HepG2 (cell line): Measurements from ENCODE around the gene SMIM13. TPM values are rescaled to one million over a fixed set of nuclear protein-coding genes. Genes with fewer than 3 reads are reported as not detected.

ENCODE experiments used
- ASH2L ChIP-seq: fragments of 300-600, 200-600 bp; sonication (generic); IDR thresholded peaks from 2 replicates; pipeline ENCODE4 v1.7.0; 2017; ENCODE audit warnings: low read depth, mild to moderate bottlenecking, moderate library complexity, mixed read lengths, low read length; ENCODE audit not compliant: insufficient read length
- CC2D1A ChIP-seq: sonication (generic); formaldehyde crosslinking; IDR thresholded peaks from 2 replicates; pipeline ENCODE4 v1.8.1; 2023; ENCODE audit warnings: mild to moderate bottlenecking, missing genetic modification reagents
- HNF4A ChIP-seq: sonication (generic); formaldehyde crosslinking; IDR thresholded peaks from 2 replicates; pipeline ENCODE4 v1.4.0; 2020; ENCODE audit warnings: missing genetic modification reagents
- MAFG ChIP-seq: sonication (generic); formaldehyde crosslinking; IDR thresholded peaks from 2 replicates; pipeline ENCODE4 v1.5.1; 2020; ENCODE audit warnings: mild to moderate bottlenecking, missing genetic modification reagents
- POGZ ChIP-seq: sonication (generic); formaldehyde crosslinking; IDR thresholded peaks from 2 replicates; pipeline ENCODE4 v1.4.0; 2020; ENCODE audit warnings: mild to moderate bottlenecking, missing genetic modification reagents
- RFX5 ChIP-seq: IDR thresholded peaks from 2 replicates; pipeline ENCODE4 v1.6.1; 2011; ENCODE audit warnings: low read depth, low read length, improper control_type of control experiment
- ZBTB3 ChIP-seq: sonication (generic); formaldehyde crosslinking; IDR thresholded peaks from 2 replicates; pipeline ENCODE4 v1.4.0; 2020; ENCODE audit warnings: low read depth, mild to moderate bottlenecking, moderate library complexity, missing genetic modification reagents, borderline replicate concordance
- ZC3H4 ChIP-seq: sonication (generic); formaldehyde crosslinking; IDR thresholded peaks from 2 replicates; pipeline ENCODE4 v1.4.0; 2020; ENCODE audit warnings: missing genetic modification reagents, borderline replicate concordance
- ZIK1 ChIP-seq: sonication (generic); formaldehyde crosslinking; IDR thresholded peaks from 2 replicates; pipeline ENCODE4 v1.5.0; 2020; ENCODE audit warnings: mild to moderate bottlenecking, low read depth, missing genetic modification reagents, borderline replicate concordance
- ZNF616 ChIP-seq: sonication (generic); formaldehyde crosslinking; IDR thresholded peaks from 2 replicates; pipeline ENCODE4 v1.5.0; 2020; ENCODE audit warnings: low read depth, mild to moderate bottlenecking, missing genetic modification reagents
- ZNF773 ChIP-seq: sonication (generic); formaldehyde crosslinking; IDR thresholded peaks from 2 replicates; pipeline ENCODE4 v1.4.0; 2020; ENCODE audit warnings: missing genetic modification reagents, borderline replicate concordance
- ZNF792 ChIP-seq: IDR thresholded peaks from 2 replicates; pipeline ENCODE4 v1.6.1; 2016
- polyA plus RNA-seq, 8 experiments: library from polyadenylated mRNA; depleted of rRNA in 3 of 8; stranded (reverse) in 7 of 8; unstranded in 1 of 8; fragments of >200 nt; fragmentation: Illumina TruSeq in 4 of 8; extraction: Trizol in 4 of 8; gene quantifications; 2 replicates each; pipeline versions ENCODE4 v1.2.1 to v1.2.3, GENCODE V29; 2011 to 2016; ENCODE audit warnings: low read depth in 4 of 8, missing spikeins in 1 of 8, mixed read lengths in 1 of 8; ENCODE audit not compliant: insufficient read depth in 1 of 8
- total RNA-seq, 5 experiments: library from RNA; depleted of rRNA; stranded (reverse); fragments of >200 nt; fragmentation: Illumina TruSeq; extraction: Trizol; gene quantifications; 2 replicates each; pipeline ENCODE4 v1.2.3, GENCODE V29; 2016; ENCODE audit warnings: low read depth in 1 of 5
- TF ChIP-seq, protein P1 (sequence below): sonication (generic); formaldehyde crosslinking; IDR thresholded peaks from 2 replicates; pipeline ENCODE4 v1.4.0; 2020; ENCODE audit warnings: low read depth, missing genetic modification reagents
- TF ChIP-seq, protein P2 (sequence below), 2 experiments: IDR thresholded peaks; 2 replicates each; pipeline ENCODE4 v1.6.1; 2011 to 2012; ENCODE audit warnings: low read length in 2 of 2, borderline replicate concordance in 1 of 2, low read depth in 1 of 2, mild to moderate bottlenecking in 1 of 2, moderate library complexity in 1 of 2
- TF ChIP-seq, protein P3 (sequence below): sonication (generic); formaldehyde crosslinking; IDR thresholded peaks from 2 replicates; pipeline ENCODE4 v1.4.0; 2020; ENCODE audit warnings: mild to moderate bottlenecking, missing genetic modification reagents
- TF ChIP-seq, protein P4 (sequence below): sonication (generic); formaldehyde crosslinking; IDR thresholded peaks from 2 replicates; pipeline ENCODE4 v1.5.1; 2020; ENCODE audit warnings: mild to moderate bottlenecking, moderate library complexity, missing genetic modification reagents

Gene SMIM13
- total and polyA plus RNA-seq, 2 of the 13 experiments (the other 11 are each of a cell fraction or from before 2014, with no cell fraction given), result 2.7 to 10.2 TPM

DNA sequence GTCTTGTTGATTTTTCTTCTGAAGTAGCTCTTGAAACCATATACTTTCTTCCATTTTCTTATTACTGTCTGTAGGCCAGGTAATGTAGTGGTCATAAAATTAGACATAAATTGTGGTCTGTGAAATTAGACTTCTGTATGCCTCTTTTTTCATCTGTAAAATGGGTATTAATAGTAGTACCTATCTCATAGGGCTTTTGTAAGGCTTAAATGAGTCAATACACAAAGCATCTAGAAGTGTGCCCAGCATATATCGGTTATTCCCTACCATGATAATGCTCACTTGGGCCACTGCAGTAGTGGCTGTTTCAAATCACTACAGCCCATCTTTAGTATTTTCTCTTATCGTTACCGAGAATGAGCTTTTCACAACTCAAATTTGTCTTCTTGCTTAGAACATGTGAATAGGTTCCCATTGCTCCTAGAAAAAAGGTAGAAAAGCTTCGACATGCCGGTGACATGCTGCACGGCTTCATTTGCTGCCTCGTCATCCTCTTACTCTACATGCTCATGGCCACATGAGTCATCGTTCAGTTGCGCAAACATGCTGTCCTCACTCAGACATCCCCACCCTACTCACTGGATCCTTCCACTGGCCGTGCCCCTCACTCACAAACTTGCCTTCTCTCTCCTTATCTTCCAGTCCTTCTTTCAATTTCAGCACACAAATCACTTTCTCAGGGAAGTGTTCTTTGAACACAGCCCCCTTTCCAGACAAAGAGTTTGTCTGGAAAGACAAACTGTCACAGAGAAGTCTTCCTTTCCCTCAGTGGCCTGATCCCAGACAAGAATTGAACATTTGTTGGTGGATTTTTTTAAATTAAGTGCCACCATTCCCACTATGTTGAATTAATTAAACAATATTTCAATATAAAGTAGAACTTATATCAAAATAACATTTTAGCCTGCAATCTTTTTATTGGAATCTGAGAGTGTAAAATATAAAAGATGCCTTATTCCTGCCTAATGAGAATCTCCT, 50.0 kb downstream of the SMIM13 start (continued):
- TF ChIP-seq, protein P1, sequence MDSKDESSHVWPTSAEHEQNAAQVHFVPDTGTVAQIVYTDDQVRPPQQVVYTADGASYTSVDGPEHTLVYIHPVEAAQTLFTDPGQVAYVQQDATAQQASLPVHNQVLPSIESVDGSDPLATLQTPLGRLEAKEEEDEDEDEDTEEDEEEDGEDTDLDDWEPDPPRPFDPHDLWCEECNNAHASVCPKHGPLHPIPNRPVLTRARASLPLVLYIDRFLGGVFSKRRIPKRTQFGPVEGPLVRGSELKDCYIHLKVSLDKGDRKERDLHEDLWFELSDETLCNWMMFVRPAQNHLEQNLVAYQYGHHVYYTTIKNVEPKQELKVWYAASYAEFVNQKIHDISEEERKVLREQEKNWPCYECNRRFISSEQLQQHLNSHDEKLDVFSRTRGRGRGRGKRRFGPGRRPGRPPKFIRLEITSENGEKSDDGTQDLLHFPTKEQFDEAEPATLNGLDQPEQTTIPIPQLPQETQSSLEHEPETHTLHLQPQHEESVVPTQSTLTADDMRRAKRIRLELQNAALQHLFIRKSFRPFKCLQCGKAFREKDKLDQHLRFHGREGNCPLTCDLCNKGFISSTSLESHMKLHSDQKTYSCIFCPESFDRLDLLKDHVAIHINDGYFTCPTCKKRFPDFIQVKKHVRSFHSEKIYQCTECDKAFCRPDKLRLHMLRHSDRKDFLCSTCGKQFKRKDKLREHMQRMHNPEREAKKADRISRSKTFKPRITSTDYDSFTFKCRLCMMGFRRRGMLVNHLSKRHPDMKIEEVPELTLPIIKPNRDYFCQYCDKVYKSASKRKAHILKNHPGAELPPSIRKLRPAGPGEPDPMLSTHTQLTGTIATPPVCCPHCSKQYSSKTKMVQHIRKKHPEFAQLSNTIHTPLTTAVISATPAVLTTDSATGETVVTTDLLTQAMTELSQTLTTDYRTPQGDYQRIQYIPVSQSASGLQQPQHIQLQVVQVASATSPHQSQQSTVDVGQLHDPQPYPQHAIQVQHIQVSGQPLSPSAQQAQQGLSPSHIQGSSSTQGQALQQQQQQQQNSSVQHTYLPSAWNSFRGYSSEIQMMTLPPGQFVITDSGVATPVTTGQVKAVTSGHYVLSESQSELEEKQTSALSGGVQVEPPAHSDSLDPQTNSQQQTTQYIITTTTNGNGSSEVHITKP (CRISPR knock-in tag), result peak; percentile 91
- TF ChIP-seq HNF4A (CRISPR knock-in tag) (no peak), POGZ (CRISPR knock-in tag) (peak; percentile 91), CC2D1A (CRISPR knock-in tag) (no peak), ZNF792 (CRISPR knock-in tag) (peak; percentile 96), ZIK1 (CRISPR knock-in tag) (no peak), ZBTB3 (CRISPR knock-in tag) (0 out of 2 replicates have a peak, but pooled peaks have one; percentile 49), RFX5 (no peak), ZNF616 (CRISPR knock-in tag) (no peak), ZNF773 (CRISPR knock-in tag) (no peak), ZC3H4 (CRISPR knock-in tag) (no peak; the same call in 1 of the 2 replicates), ASH2L (peak; percentile 48), MAFG (CRISPR knock-in tag) (peak; percentile 86)
- TF ChIP-seq, protein P2, sequence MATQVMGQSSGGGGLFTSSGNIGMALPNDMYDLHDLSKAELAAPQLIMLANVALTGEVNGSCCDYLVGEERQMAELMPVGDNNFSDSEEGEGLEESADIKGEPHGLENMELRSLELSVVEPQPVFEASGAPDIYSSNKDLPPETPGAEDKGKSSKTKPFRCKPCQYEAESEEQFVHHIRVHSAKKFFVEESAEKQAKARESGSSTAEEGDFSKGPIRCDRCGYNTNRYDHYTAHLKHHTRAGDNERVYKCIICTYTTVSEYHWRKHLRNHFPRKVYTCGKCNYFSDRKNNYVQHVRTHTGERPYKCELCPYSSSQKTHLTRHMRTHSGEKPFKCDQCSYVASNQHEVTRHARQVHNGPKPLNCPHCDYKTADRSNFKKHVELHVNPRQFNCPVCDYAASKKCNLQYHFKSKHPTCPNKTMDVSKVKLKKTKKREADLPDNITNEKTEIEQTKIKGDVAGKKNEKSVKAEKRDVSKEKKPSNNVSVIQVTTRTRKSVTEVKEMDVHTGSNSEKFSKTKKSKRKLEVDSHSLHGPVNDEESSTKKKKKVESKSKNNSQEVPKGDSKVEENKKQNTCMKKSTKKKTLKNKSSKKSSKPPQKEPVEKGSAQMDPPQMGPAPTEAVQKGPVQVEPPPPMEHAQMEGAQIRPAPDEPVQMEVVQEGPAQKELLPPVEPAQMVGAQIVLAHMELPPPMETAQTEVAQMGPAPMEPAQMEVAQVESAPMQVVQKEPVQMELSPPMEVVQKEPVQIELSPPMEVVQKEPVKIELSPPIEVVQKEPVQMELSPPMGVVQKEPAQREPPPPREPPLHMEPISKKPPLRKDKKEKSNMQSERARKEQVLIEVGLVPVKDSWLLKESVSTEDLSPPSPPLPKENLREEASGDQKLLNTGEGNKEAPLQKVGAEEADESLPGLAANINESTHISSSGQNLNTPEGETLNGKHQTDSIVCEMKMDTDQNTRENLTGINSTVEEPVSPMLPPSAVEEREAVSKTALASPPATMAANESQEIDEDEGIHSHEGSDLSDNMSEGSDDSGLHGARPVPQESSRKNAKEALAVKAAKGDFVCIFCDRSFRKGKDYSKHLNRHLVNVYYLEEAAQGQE (IDR thresholded peaks at IDR 0.05; ENCODE audit: borderline replicate concordance in 1 of 2, low read depth in 1 of 2, low read length in 2 of 2), result no peak
- TF ChIP-seq, protein P3, sequence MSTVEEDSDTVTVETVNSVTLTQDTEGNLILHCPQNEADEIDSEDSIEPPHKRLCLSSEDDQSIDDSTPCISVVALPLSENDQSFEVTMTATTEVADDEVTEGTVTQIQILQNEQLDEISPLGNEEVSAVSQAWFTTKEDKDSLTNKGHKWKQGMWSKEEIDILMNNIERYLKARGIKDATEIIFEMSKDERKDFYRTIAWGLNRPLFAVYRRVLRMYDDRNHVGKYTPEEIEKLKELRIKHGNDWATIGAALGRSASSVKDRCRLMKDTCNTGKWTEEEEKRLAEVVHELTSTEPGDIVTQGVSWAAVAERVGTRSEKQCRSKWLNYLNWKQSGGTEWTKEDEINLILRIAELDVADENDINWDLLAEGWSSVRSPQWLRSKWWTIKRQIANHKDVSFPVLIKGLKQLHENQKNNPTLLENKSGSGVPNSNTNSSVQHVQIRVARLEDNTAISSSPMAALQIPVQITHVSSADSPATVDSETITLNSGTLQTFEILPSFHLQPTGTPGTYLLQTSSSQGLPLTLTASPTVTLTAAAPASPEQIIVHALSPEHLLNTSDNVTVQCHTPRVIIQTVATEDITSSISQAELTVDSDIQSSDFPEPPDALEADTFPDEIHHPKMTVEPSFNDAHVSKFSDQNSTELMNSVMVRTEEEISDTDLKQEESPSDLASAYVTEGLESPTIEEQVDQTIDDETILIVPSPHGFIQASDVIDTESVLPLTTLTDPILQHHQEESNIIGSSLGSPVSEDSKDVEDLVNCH (CRISPR knock-in tag), result no peak
- TF ChIP-seq, protein P4, sequence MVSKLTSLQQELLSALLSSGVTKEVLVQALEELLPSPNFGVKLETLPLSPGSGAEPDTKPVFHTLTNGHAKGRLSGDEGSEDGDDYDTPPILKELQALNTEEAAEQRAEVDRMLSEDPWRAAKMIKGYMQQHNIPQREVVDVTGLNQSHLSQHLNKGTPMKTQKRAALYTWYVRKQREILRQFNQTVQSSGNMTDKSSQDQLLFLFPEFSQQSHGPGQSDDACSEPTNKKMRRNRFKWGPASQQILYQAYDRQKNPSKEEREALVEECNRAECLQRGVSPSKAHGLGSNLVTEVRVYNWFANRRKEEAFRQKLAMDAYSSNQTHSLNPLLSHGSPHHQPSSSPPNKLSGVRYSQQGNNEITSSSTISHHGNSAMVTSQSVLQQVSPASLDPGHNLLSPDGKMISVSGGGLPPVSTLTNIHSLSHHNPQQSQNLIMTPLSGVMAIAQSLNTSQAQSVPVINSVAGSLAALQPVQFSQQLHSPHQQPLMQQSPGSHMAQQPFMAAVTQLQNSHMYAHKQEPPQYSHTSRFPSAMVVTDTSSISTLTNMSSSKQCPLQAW (CRISPR knock-in tag), result no peak
